HG03521 (cell line): ENCODE measurements around the gene PSME2.

Experiments used
- ATAC-seq: cut with Tn5 transposase; IDR thresholded peaks from one replicate; pipeline ENCODE4 v1.9.1; 2021; ENCODE audit warnings: mild to moderate bottlenecking, moderate library complexity; ENCODE audit not compliant: unreplicated experiment

PSME2 gene

DNA sequence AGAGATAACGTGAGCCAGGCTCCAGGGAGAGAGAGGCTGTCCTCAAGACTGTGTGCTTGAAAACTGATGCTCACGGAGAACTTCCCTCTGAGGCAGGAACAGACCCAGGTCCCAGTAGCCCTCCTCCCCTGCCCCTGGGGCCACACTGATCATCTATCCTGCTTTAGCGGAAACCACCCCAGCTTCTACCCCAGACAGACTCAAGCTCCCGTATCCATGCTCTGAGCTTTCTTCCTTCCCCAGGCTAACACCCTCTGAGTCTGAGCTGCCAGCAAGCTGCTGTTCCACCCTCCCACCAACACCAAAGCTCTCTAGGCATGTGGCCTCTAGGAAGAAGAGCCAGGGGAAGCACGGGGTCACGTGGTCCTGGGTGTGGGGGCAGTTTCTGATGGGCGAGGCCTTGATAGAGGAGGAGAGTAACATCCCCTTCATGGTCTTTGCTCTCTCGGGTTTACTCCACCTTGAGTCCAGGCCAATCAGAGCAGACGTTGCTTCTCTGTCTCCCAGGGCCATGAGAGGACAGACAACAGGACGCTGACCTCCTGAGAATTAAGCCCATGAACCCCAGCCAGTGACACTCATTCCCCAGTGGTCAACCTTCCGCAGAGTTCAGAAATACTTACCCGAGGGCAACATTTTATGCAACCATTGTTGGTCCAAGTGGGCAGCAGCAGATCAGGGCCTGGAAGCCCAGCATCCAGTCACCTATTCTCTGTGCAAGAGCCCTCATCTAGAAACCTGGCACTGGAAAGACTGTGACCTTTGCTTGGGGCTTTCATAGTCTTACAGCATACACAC lies 50.9 kb downstream of the PSME2 start:
- ATAC-seq = peak; percentile 50

GRCh38 chr14:24094841-24095270 lies 51.6 kb downstream of the PSME2 start:
- ATAC-seq = no peak

GRCh38 chr14:24093901-24094840 lies 52.2 kb downstream of the PSME2 start, which contains the start of gene PCK2:
PCK2 (plus strand) TSS chr14:24094311; CDS start chr14:24094406, 95 bp downstream.
- ATAC-seq = peak; percentile 45
